CD4-positive, alpha-beta T cell treated with Interleukin-2 at 100 ng/mL for 4 hours (primary cell): Measurements from ENCODE around the gene ESPN.
A peak's percentile ranks its signal among the peaks of the same experiment; 100 is the strongest.
"Not testable (repeated sequence)": the region's sequence is repeated elsewhere in the genome, so short reads cannot be mapped to it uniquely, and the experiment has no call there.

Experiments used
- DNase-seq: peaks from one replicate; pipeline ENCODE4 v3.0.0-alpha.2; 2020; ENCODE audit warnings: low spot score

ESPN gene

GRCh38 chr1:6448749-6449631 is 24.4 kb downstream of the ESPN start:
- DNase-seq, result no peak

- no peak for DNase-seq
Measured at GRCh38 chr1:6450005-6450450, 25.5 kb downstream of the ESPN start.

- DNase-seq, result not testable (repeated sequence)
Measured at GRCh38 chr1:6450486-6450885, 25.9 kb downstream of the ESPN start.

- DNase-seq, result no peak
Measured at GRCh38 chr1:6450943-6451373, 26.4 kb downstream of the ESPN start.

- DNase-seq, result not testable (repeated sequence)
Measured at GRCh38 chr1:6453895-6454855, 29.6 kb downstream of the ESPN start.

- DNase-seq, result peak; percentile 47
Measured at GRCh38 chr1:6454856-6455751, 30.5 kb downstream of the ESPN start.

GRCh38 chr1:6455752-6456520 is 31.4 kb downstream of the ESPN start:
- not testable (repeated sequence) for DNase-seq

- no peak for DNase-seq
Measured at GRCh38 chr1:6456800-6457466, 32.4 kb downstream of the ESPN start.

GRCh38 chr1:6459850-6460265 is 35.3 kb downstream of the ESPN start:
- DNase-seq, result peak; percentile 76

GRCh38 chr1:6460301-6461050 is 35.9 kb downstream of the ESPN start:
- peak; percentile 95 for DNase-seq

GRCh38 chr1:6461051-6461530 is 36.5 kb downstream of the ESPN start:
- no peak for DNase-seq

- no peak for DNase-seq
Measured at GRCh38 chr1:6461538-6462411, 37.2 kb downstream of the ESPN start.

GRCh38 chr1:6462412-6463119 is 38.0 kb downstream of the ESPN start:
- no peak for DNase-seq

GRCh38 chr1:6463120-6463412 is 38.5 kb downstream of the ESPN start:
- no peak for DNase-seq

- DNase-seq, result peak; percentile 51
Measured at GRCh38 chr1:6464514-6464836, 39.9 kb downstream of the ESPN start.

GRCh38 chr1:6464915-6465314 is 40.3 kb downstream of the ESPN start:
- DNase-seq, result no peak

GRCh38 chr1:6465461-6466005 is 41.0 kb downstream of the ESPN start:
- DNase-seq, result peak; percentile 45

- DNase-seq, result peak; percentile 61
Measured at GRCh38 chr1:6466023-6466422, 41.4 kb downstream of the ESPN start, which contains the start of gene TNFRSF25. Gene TNFRSF25 (minus strand): TSS chr1:6466173. CDS start chr1:6466107, 66 bp downstream.
